Neuronal stem cell (in vitro differentiated cells): Measurements from ENCODE around the gene PMM1.

Source experiments
- DNase-seq: peaks from one replicate; pipeline ENCODE4 v3.0.0-alpha.2; 2013; ENCODE audit warnings: low spot score
- H2AFZ ChIP-seq: one replicate; pipeline ENCODE4 v1.6.1; 2013; ENCODE audit warnings: mild to moderate bottlenecking, low read length, inconsistent platforms
- H2AK5ac ChIP-seq: 2 replicates; pipeline ENCODE4 v1.6.1; 2013; ENCODE audit warnings: low read depth, mild to moderate bottlenecking, inconsistent platforms, low read length, moderate library complexity, mixed read lengths
- H2BK120ac ChIP-seq: 2 replicates; pipeline ENCODE4 v1.6.1; 2013; ENCODE audit warnings: low read depth, mild to moderate bottlenecking, inconsistent platforms, low read length, moderate library complexity, mixed read lengths
- H2BK12ac ChIP-seq: one replicate; pipeline ENCODE4 v1.6.1; 2013; ENCODE audit warnings: low read length, inconsistent platforms
- H2BK15ac ChIP-seq: 2 replicates; pipeline ENCODE4 v1.6.1; 2013; ENCODE audit warnings: mild to moderate bottlenecking, low read length, inconsistent platforms, mixed read lengths
- H2BK5ac ChIP-seq: one replicate; pipeline ENCODE4 v1.6.1; 2013; ENCODE audit warnings: inconsistent platforms, mild to moderate bottlenecking, low read length, moderate library complexity
- H3K14ac ChIP-seq: one replicate; pipeline ENCODE4 v1.6.1; 2013; ENCODE audit warnings: low read length, inconsistent platforms
- H3K18ac ChIP-seq: 2 replicates; pipeline ENCODE4 v1.6.1; 2013; ENCODE audit warnings: low read length, inconsistent platforms
- H3K23ac ChIP-seq: 2 replicates; pipeline ENCODE4 v1.6.1; 2013; ENCODE audit warnings: low read depth, mild to moderate bottlenecking, mixed read lengths, low read length, inconsistent platforms; ENCODE audit not compliant: poor library complexity
- H3K27ac ChIP-seq: replicated peaks from 3 replicates; pipeline ENCODE4 v1.5.1; 2013; ENCODE audit warnings: low read length, inconsistent platforms
- H3K27me3 ChIP-seq, 3 experiments: 2 replicates each; pipeline ENCODE4 v1.6.1; 2013; ENCODE audit warnings: low read length in 3 of 3, mild to moderate bottlenecking in 2 of 3, inconsistent platforms in 1 of 3, low read depth in 1 of 3, mixed read lengths in 1 of 3, moderate library complexity in 1 of 3; ENCODE audit not compliant: control insufficient read depth in 3 of 3, insufficient read depth in 3 of 3
- H3K36me3 ChIP-seq, 2 donors: replicated peaks in 1 of 2; 2 replicates each; pipeline ENCODE4 v1.6.1; 2013; ENCODE audit warnings: low read length in 2 of 2; ENCODE audit not compliant: control insufficient read depth in 2 of 2, insufficient read depth in 2 of 2
- H3K4ac ChIP-seq: 2 replicates; pipeline ENCODE4 v1.6.1; 2013; ENCODE audit warnings: inconsistent platforms, mild to moderate bottlenecking, low read length, moderate library complexity
- H3K4me1 ChIP-seq, 2 donors: 1 replicate in 1 of 2; 2 replicates in 1 of 2; pipeline ENCODE4 v1.6.1; 2013; ENCODE audit warnings: low read length in 2 of 2, low read depth in 1 of 2; ENCODE audit not compliant: control insufficient read depth in 2 of 2, insufficient read depth in 1 of 2
- H3K4me2 ChIP-seq: one replicate; pipeline ENCODE4 v1.6.1; 2013; ENCODE audit warnings: mild to moderate bottlenecking, low read length, inconsistent platforms; ENCODE audit not compliant: insufficient read depth, poor library complexity, severe bottlenecking
- H3K4me3 ChIP-seq, 2 donors: 2 replicates each; pipeline ENCODE4 v1.5.1; 2013; ENCODE audit warnings: low read length in 2 of 2, mild to moderate bottlenecking in 2 of 2, inconsistent platforms in 1 of 2, moderate library complexity in 1 of 2
- H3K79me1 ChIP-seq: one replicate; pipeline ENCODE4 v1.6.1; 2013; ENCODE audit warnings: low read depth, mild to moderate bottlenecking, inconsistent platforms, low read length, moderate library complexity
- H3K9ac ChIP-seq: one replicate; pipeline ENCODE4 v1.6.1; 2013; ENCODE audit warnings: mild to moderate bottlenecking, low read depth, low read length, inconsistent platforms; ENCODE audit not compliant: poor library complexity
- H3K9me3 ChIP-seq, 2 donors: replicated peaks in 1 of 2; 2 replicates each; pipeline versions ENCODE3 to v1.6.1; 2013; ENCODE audit warnings: low read length in 2 of 2, mild to moderate bottlenecking in 2 of 2, inconsistent platforms in 1 of 2, low read depth in 1 of 2, mixed read lengths in 1 of 2, moderate library complexity in 1 of 2; ENCODE audit not compliant: control insufficient read depth in 2 of 2, insufficient read depth in 1 of 2
- H4K8ac ChIP-seq: one replicate; pipeline ENCODE4 v1.6.1; 2013; ENCODE audit warnings: low read depth, mild to moderate bottlenecking, inconsistent platforms, low read length, moderate library complexity
- H4K91ac ChIP-seq: one replicate; pipeline ENCODE4 v1.6.1; 2013; ENCODE audit warnings: low read length, low read depth, mild to moderate bottlenecking, inconsistent platforms; ENCODE audit not compliant: poor library complexity
- WGBS, 2 donors: extraction: QIAGEN DNeasy Blood & Tissue Kit; methylation state at CpG; one replicate each; pipeline ENCODE4 v1.1.7; 2013; ENCODE audit warnings: missing lambda C conversion rate in 2 of 2, mixed read lengths in 1 of 2; ENCODE audit not compliant: insufficient read length in 2 of 2, insufficient replicate concordance in 1 of 2; ENCODE audit errors: extremely low coverage in 2 of 2; 5-methylcytosine and 5-hydroxymethylcytosine counted together

The PMM1 gene

DNA sequence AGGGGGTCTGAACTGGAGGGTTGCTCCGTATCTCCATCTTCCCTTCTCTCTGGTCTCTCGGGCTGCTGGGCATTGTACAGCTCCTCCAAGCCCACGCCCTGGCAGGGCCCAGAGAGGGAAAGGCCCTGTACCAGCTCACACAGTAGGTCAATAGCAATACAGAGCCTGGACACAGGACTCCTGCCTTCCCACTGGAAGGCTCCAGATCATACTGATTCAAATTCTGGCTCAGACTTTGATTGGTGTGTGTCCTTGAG lies 22.2 kb downstream of the PMM1 start:
- Histone ChIP-seq H2AK5ac (no peak overlapping the region), H2AFZ (no peak overlapping the region), H3K18ac (no peak overlapping the region), H2BK5ac (no peak overlapping the region), H2BK15ac (no peak overlapping the region), H3K27me3 (no peaks in the 10 kb centered on the region), H2BK120ac (no peak overlapping the region), H3K23ac (no peak overlapping the region), H3K4me2 (no peak overlapping the region), H3K9ac (no peak overlapping the region), H3K9me3 (no peaks in the 10 kb centered on the region), H3K79me1 (no peaks in the 10 kb centered on the region), H3K36me3 (no peaks in the 10 kb centered on the region), H4K91ac (no peak overlapping the region), H3K27ac (no peak overlapping the region), H3K14ac (no peak overlapping the region), H3K4me3 (no peak overlapping the region), H4K8ac (no peak overlapping the region), H3K4me1 (peaks cover 7 to 22% of the 10 kb centered on the region in 2 donors), H2BK12ac (no peak overlapping the region), H3K4ac (no peak overlapping the region)
- WGBS, 2 donors: no CpG with 5 or more reads among the region's 3 CpGs
- no peak for DNase-seq

DNA sequence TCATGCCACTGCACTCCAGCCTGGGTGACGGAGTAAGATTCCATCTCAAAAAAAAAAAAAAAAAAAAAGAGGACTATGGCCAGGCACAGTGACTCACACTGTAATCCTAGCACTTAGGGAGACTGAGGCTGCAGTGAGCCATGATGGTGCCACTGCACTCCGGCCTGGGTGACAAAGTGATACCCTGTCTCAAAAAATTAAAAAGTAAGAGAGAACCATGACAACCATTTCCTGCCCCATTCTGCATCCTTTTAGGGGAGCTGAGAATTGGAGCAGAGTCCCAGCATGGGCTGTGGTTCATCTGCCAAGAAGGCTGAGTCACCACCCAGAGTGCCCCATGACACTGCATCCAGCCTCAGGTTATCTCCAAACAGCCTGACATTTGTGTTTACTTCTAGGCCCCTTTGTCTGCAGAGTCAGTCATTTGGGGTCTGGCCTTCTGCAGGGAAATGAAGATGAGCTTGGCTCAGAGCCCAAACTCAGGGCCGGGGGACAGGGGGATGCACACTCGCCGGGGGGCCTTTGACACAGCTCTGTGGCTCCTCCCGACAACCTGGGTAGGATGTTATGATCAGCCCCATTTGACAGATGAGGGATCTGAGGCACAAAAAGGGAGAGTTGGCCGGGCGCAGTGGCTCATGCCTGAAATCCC lies 24.1 kb downstream of the PMM1 start:
- Histone ChIP-seq H4K8ac (no peak overlapping the region), H3K9me3 (no peaks in the 10 kb centered on the region), H2AFZ (no peak overlapping the region), H3K23ac (no peak overlapping the region), H3K18ac (no peak overlapping the region), H4K91ac (no peak overlapping the region), H3K4me3 (no peak overlapping the region), H3K14ac (no peak overlapping the region), H2BK120ac (no peak overlapping the region), H2BK15ac (no peak overlapping the region), H2BK12ac (no peak overlapping the region), H3K36me3 (no peaks in the 10 kb centered on the region), H3K4ac (no peak overlapping the region), H3K4me1 (peaks cover 15 to 40% of the 10 kb centered on the region in 2 donors), H3K79me1 (no peaks in the 10 kb centered on the region), H3K4me2 (no peak overlapping the region), H2AK5ac (no peak overlapping the region), H2BK5ac (no peak overlapping the region), H3K9ac (no peak overlapping the region), H3K27me3 (peaks cover 0 to 6% (median 0%) of the 10 kb centered on the region in 3 experiments), H3K27ac (no peak overlapping the region)
- no peak for DNase-seq
- WGBS, 2 donors: no CpG with 5 or more reads among the region's 8 CpGs

DNA sequence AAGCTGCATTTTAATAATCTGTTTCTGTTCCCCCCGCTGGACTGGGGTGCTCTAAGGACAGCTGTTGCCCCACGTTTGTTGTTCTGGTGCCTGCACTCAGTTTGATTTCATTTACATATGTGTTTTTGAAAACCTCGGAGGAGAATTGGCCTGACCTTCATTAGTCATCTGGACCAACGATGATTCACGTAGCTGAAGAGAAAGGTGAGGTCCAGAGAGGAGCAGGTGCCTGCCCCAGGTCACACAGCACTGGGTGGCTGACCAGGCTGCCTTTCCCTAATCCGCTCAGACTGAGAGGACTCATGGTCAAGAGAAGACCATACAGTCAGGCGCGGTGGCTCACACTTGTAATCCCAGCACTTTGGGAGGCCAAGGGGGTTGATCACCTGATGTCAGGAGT lies 25.1 kb downstream of the PMM1 start:
- Histone ChIP-seq H4K8ac (no peak overlapping the region), H3K9me3 (no peaks in the 10 kb centered on the region), H2AFZ (no peak overlapping the region), H2BK12ac (no peak overlapping the region), H3K18ac (no peak overlapping the region), H3K27ac (no peak overlapping the region), H2AK5ac (no peak overlapping the region), H3K27me3 (peaks cover 0 to 6% (median 0%) of the 10 kb centered on the region in 3 experiments), H3K14ac (no peak overlapping the region), H3K4me1 (peaks cover 19 to 48% of the 10 kb centered on the region in 2 donors), H3K23ac (no peak overlapping the region), H2BK5ac (no peak overlapping the region), H3K4me2 (no peak overlapping the region), H2BK15ac (no peak overlapping the region), H3K79me1 (no peaks in the 10 kb centered on the region), H3K4ac (no peak overlapping the region), H3K36me3 (no peaks in the 10 kb centered on the region), H3K4me3 (no peak overlapping the region), H3K9ac (no peak overlapping the region), H4K91ac (no peak overlapping the region), H2BK120ac (no peak overlapping the region)
- WGBS, 2 donors: no CpG with 5 or more reads among the region's 8 CpGs
- no peak for DNase-seq

DNA sequence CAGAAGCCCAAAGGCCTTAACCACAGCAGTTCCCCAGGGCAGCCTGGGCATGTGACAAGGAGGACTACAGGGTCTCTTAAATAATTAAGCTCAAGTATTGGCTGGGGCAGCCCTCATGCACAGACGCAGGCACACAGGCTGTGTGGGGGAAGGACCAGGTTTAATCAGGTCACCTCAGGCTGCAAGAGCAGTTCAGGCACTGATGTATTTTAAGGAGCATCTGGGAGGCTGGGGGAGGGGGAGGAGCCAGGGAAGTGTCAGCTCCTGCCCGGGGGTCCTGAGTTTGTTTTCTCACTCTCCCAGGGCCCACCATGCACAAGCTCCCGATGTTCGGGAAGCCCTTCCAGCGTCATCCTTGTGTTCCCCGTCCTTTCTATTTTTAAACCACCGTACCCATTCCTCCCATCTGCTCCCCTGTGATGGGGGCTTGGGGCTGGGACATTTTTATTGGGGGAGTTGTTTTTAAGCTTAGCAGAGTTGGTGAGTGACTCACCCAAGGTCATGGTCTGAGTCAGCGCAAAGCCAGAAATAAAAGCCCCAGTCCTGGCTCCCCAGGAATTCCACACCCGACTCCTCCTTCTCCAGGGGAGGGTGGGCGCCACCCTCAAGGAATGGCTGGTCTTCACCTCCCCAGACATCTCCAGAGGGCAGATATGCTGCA lies 26.5 kb downstream of the PMM1 start:
- Histone ChIP-seq H3K4me3 (no peak overlapping the region), H3K9me3 (no peaks in the 10 kb centered on the region), H2BK5ac (no peak overlapping the region), H3K4ac (no peak overlapping the region), H3K23ac (no peak overlapping the region), H3K36me3 (no peaks in the 10 kb centered on the region), H3K18ac (no peak overlapping the region), H2AFZ (peak overlapping the region; percentile 20), H3K27ac (no peak overlapping the region), H3K4me1 (peaks cover 14 to 38% of the 10 kb centered on the region in 2 donors), H2AK5ac (no peak overlapping the region), H2BK120ac (no peak overlapping the region), H3K27me3 (peaks cover 0 to 6% (median 0%) of the 10 kb centered on the region in 3 experiments), H4K8ac (no peak overlapping the region), H3K9ac (no peak overlapping the region), H3K14ac (no peak overlapping the region), H3K4me2 (no peak overlapping the region), H2BK12ac (no peak overlapping the region), H4K91ac (no peak overlapping the region), H3K79me1 (no peaks in the 10 kb centered on the region), H2BK15ac (no peak overlapping the region)
- no peak for DNase-seq
- no CpG with 5 or more reads among the region's 10 CpGs for WGBS, 2 donors
